Measurements from ENCODE around the gene ADH4. TPM values are rescaled to one million over a fixed set of nuclear protein-coding genes. Genes with fewer than 3 reads are reported as not detected.

The ADH4 gene
- total RNA-seq, 1 experiment from 2014 or later: 2.2 TPM

GRCh38 chr4:99179626-99180025 lies 35.5 kb upstream of the ADH4 start:
- DNase-seq: no peak
- TF ChIP-seq CTCF (IDR thresholded peaks at IDR 0.05; ENCODE audit: insufficient read depth in 1 of 2, low read depth in 1 of 2, low read length in 1 of 2, severe bottlenecking in 1 of 2, unreplicated experiment in 1 of 2): no peak
- no peaks in the 10 kb centered on the region for H3K27me3 Mint-ChIP-seq (ENCODE audit: insufficient read depth, unreplicated experiment)
- Histone ChIP-seq H3K4me1 (no peaks in the 10 kb centered on the region), H3K9me3 (peaks cover 11% of the 10 kb centered on the region), H3K36me3 (ENCODE audit: control insufficient read depth, insufficient read depth, low read length) (no peaks in the 10 kb centered on the region), H3K27me3 (replicated peaks; ENCODE audit: control insufficient read depth, insufficient read depth, low read length) (no peaks in the 10 kb centered on the region), H3K4me3 (ENCODE audit: low read depth, low read length) (no peak overlapping the region)
- no peaks in the 10 kb centered on the region for H3K4me1 Mint-ChIP-seq (ENCODE audit: low read depth, unreplicated experiment)
- H3K36me3 Mint-ChIP-seq (ENCODE audit: insufficient read depth, unreplicated experiment): no peaks in the 10 kb centered on the region
- H3K9me3 Mint-ChIP-seq (ENCODE audit: unreplicated experiment): peaks cover 33% of the 10 kb centered on the region
- intact Hi-C loops (cut with micrococcal nuclease; ENCODE audit: unreplicated experiment): no loop called here
- POLR2A ChIA-PET: no interaction called here
- CTCF ChIA-PET: no interaction called here
- H3K4me3 Mint-ChIP-seq (ENCODE audit: unreplicated experiment): no peak overlapping the region
- no TSS peak for BruUV-seq (replicated peaks)
- no peak overlapping the region for H3K27ac Mint-ChIP-seq (ENCODE audit: unreplicated experiment)

- Mint-ChIP-seq H3K9me3 (ENCODE audit: unreplicated experiment) (peaks cover 33% of the 10 kb centered on the region), H3K4me1 (ENCODE audit: low read depth, unreplicated experiment) (no peaks in the 10 kb centered on the region), H3K27ac (ENCODE audit: unreplicated experiment) (no peak overlapping the region), H3K27me3 (ENCODE audit: insufficient read depth, unreplicated experiment) (no peaks in the 10 kb centered on the region), H3K4me3 (ENCODE audit: unreplicated experiment) (no peak overlapping the region), H3K36me3 (ENCODE audit: insufficient read depth, unreplicated experiment) (no peaks in the 10 kb centered on the region)
- DNase-seq: no peak
- TF ChIP-seq CTCF (IDR thresholded peaks at IDR 0.05; ENCODE audit: insufficient read depth in 1 of 2, low read depth in 1 of 2, low read length in 1 of 2, severe bottlenecking in 1 of 2, unreplicated experiment in 1 of 2): no peak
- POLR2A ChIA-PET: no interaction called here
- no TSS peak for BruUV-seq (replicated peaks)
- CTCF ChIA-PET: no interaction called here
- no peaks in the 10 kb centered on the region for H3K4me1 ChIP-seq
- H3K27me3 ChIP-seq (replicated peaks; ENCODE audit: control insufficient read depth, insufficient read depth, low read length): no peaks in the 10 kb centered on the region
- peaks cover 8% of the 10 kb centered on the region for H3K9me3 ChIP-seq
- H3K36me3 ChIP-seq (ENCODE audit: control insufficient read depth, insufficient read depth, low read length): no peaks in the 10 kb centered on the region
- intact Hi-C loops (cut with micrococcal nuclease; ENCODE audit: unreplicated experiment): no loop called here
- H3K4me3 ChIP-seq (ENCODE audit: low read depth, low read length): no peak overlapping the region
These were observed 35.1 kb upstream of the ADH4 start for GRCh38 chr4:99179178-99179577.

GRCh38 chr4:99166544-99166943 lies 22.4 kb upstream of the ADH4 start:
- Mint-ChIP-seq H3K36me3 (ENCODE audit: insufficient read depth, unreplicated experiment) (no peaks in the 10 kb centered on the region), H3K4me3 (ENCODE audit: unreplicated experiment) (no peak overlapping the region), H3K4me1 (ENCODE audit: low read depth, unreplicated experiment) (no peaks in the 10 kb centered on the region), H3K9me3 (ENCODE audit: unreplicated experiment) (peaks cover 27% of the 10 kb centered on the region), H3K27ac (ENCODE audit: unreplicated experiment) (no peak overlapping the region), H3K27me3 (ENCODE audit: insufficient read depth, unreplicated experiment) (no peaks in the 10 kb centered on the region)
- Histone ChIP-seq H3K4me3 (ENCODE audit: low read depth, low read length) (no peak overlapping the region), H3K27me3 (replicated peaks; ENCODE audit: control insufficient read depth, insufficient read depth, low read length) (no peaks in the 10 kb centered on the region), H3K9me3 (no peaks in the 10 kb centered on the region), H3K4me1 (no peaks in the 10 kb centered on the region), H3K36me3 (ENCODE audit: control insufficient read depth, insufficient read depth, low read length) (no peaks in the 10 kb centered on the region)
- BruUV-seq (replicated peaks): no TSS peak
- intact Hi-C loops (cut with micrococcal nuclease; ENCODE audit: unreplicated experiment): no loop called here
- TF ChIP-seq CTCF (IDR thresholded peaks at IDR 0.05; ENCODE audit: insufficient read depth in 1 of 2, low read depth in 1 of 2, low read length in 1 of 2, severe bottlenecking in 1 of 2, unreplicated experiment in 1 of 2): no peak
- POLR2A ChIA-PET: interaction anchor here (0.6 kb wide), 1 partner anchor 397 kb away, joined by 6 read pairs; the partner anchor contains the start of gene TRMT10A
- DNase-seq: no peak
- CTCF ChIA-PET: no interaction called here

Data from Caco-2 (cell line).